ENCODE data around the gene CYLD.
A peak's percentile ranks its signal among the peaks of the same experiment; 100 is the strongest.

The CYLD gene

GRCh38 chr16:50741781-50742575 is at the start of gene CYLD:
CYLD (plus strand) TSS chr16:50742086; CDS start chr16:50749699, 7,613 bp downstream.
- FAIRE-seq (peak; percentile 84), DNase-seq (ENCODE audit: insufficient read length, low spot score) (peak; percentile 93)
- TF ChIP-seq POLR2A (IDR thresholded peaks at IDR 0.05; ENCODE audit: low read depth, low read length) = no peak; the same call in 1 of the 2 replicates

- TF ChIP-seq POLR2A (IDR thresholded peaks at IDR 0.05; ENCODE audit: low read depth, low read length) = no peak
- FAIRE-seq (no peak), DNase-seq (ENCODE audit: insufficient read length, low spot score) (no peak)
Observed at GRCh38 chr16:50692644-50692998, 49.3 kb upstream of the CYLD start.

- DNase-seq (ENCODE audit: insufficient read length, low spot score) (no peak), FAIRE-seq (no peak)
- TF ChIP-seq POLR2A (IDR thresholded peaks at IDR 0.05; ENCODE audit: low read depth, low read length) = no peak
Observed at GRCh38 chr16:50692999-50693781, 48.7 kb upstream of the CYLD start, which contains the start of gene NOD2. NOD2 (plus strand) TSS chr16:50693606; CDS start chr16:50699496, 5,890 bp downstream.

- no peak for TF ChIP-seq POLR2A (IDR thresholded peaks at IDR 0.05; ENCODE audit: low read depth, low read length)
- FAIRE-seq (no peak), DNase-seq (ENCODE audit: insufficient read length, low spot score) (no peak)
Observed at GRCh38 chr16:50694206-50694605, 47.7 kb upstream of the CYLD start.

GRCh38 chr16:50695017-50696000 is 46.6 kb upstream of the CYLD start:
- no peak for FAIRE-seq
- no peak for TF ChIP-seq POLR2A (IDR thresholded peaks at IDR 0.05; ENCODE audit: low read depth, low read length)
- no peak for DNase-seq (ENCODE audit: insufficient read length, low spot score)

GRCh38 chr16:50696126-50696525 is 45.8 kb upstream of the CYLD start:
- DNase-seq (ENCODE audit: insufficient read length, low spot score) (no peak), FAIRE-seq (no peak)
- TF ChIP-seq POLR2A (IDR thresholded peaks at IDR 0.05; ENCODE audit: low read depth, low read length) = no peak

- no peak for FAIRE-seq
- TF ChIP-seq POLR2A (IDR thresholded peaks at IDR 0.05; ENCODE audit: low read depth, low read length) = no peak
- DNase-seq (ENCODE audit: insufficient read length, low spot score) = peak; percentile 81
Observed at GRCh38 chr16:50696575-50697420, 45.1 kb upstream of the CYLD start.

GRCh38 chr16:50697421-50697715 is 44.5 kb upstream of the CYLD start:
- TF ChIP-seq POLR2A (IDR thresholded peaks at IDR 0.05; ENCODE audit: low read depth, low read length) = no peak
- DNase-seq (ENCODE audit: insufficient read length, low spot score) (no peak), FAIRE-seq (no peak)

GRCh38 chr16:50697881-50698767 is 43.8 kb upstream of the CYLD start:
- FAIRE-seq (no peak), DNase-seq (ENCODE audit: insufficient read length, low spot score) (no peak)
- no peak for TF ChIP-seq POLR2A (IDR thresholded peaks at IDR 0.05; ENCODE audit: low read depth, low read length)

- TF ChIP-seq POLR2A (IDR thresholded peaks at IDR 0.05; ENCODE audit: low read depth, low read length) = no peak
- DNase-seq (ENCODE audit: insufficient read length, low spot score) = no peak
- no peak for FAIRE-seq
Observed at GRCh38 chr16:50699326-50700159, 42.3 kb upstream of the CYLD start.

GRCh38 chr16:50702725-50703124 is 39.2 kb upstream of the CYLD start:
- TF ChIP-seq POLR2A (IDR thresholded peaks at IDR 0.05; ENCODE audit: low read depth, low read length) = no peak
- DNase-seq (ENCODE audit: insufficient read length, low spot score) = no peak
- FAIRE-seq = no peak

Data from H54 (cell line).